Hematopoietic multipotent progenitor cell treated with erythropoietin and hydrocortisone succinate and interleukin-3 and kit ligand, for 15 days (in vitro differentiated cells): ENCODE measurements around the gene GNAT1.
A peak's percentile ranks its signal among the peaks of the same experiment; 100 is the strongest.
"Not testable (repeated sequence)": the region's sequence is repeated elsewhere in the genome, so short reads cannot be mapped to it uniquely, and the experiment has no call there.

Experiments used
- DNase-seq: peaks from one replicate; pipeline ENCODE4 v3.0.0-alpha.2; 2015; ENCODE audit warnings: low spot score

The GNAT1 gene

GRCh38 chr3:50222169-50222528, 30.7 kb downstream of the GNAT1 start:
- no peak for DNase-seq

- DNase-seq, result no peak
These were observed 33.2 kb downstream of the GNAT1 start for GRCh38 chr3:50224639-50225038.

GRCh38 chr3:50226888-50227389, 35.5 kb downstream of the GNAT1 start:
- DNase-seq, result no peak

GRCh38 chr3:50227390-50228183, 36.2 kb downstream of the GNAT1 start:
- DNase-seq, result peak; percentile 86

- not testable (repeated sequence) for DNase-seq
These were observed 36.9 kb downstream of the GNAT1 start for GRCh38 chr3:50228184-50228763.

- DNase-seq, result no peak
These were observed 38.1 kb downstream of the GNAT1 start for GRCh38 chr3:50229490-50229889.

- no peak for DNase-seq
These were observed 38.8 kb downstream of the GNAT1 start for GRCh38 chr3:50230104-50230793.

- no peak for DNase-seq
These were observed 39.4 kb downstream of the GNAT1 start for GRCh38 chr3:50230794-50231125.

GRCh38 chr3:50231581-50231980, 40.2 kb downstream of the GNAT1 start:
- DNase-seq, result no peak

- DNase-seq, result no peak
These were observed 40.9 kb downstream of the GNAT1 start for GRCh38 chr3:50232303-50232702.

GRCh38 chr3:50233176-50233575, 41.8 kb downstream of the GNAT1 start:
- no peak for DNase-seq

GRCh38 chr3:50235716-50236483, 44.5 kb downstream of the GNAT1 start, which contains the start of gene GNAI2:
Gene GNAI2, plus strand, starts transcription at chr3:50236204. Its CDS starts 132 bp downstream, at chr3:50236336.
- DNase-seq, result peak; percentile 98

GRCh38 chr3:50236484-50237132, 45.2 kb downstream of the GNAT1 start:
- DNase-seq, result no peak

- DNase-seq, result no peak
These were observed 45.8 kb downstream of the GNAT1 start for GRCh38 chr3:50237133-50237651.

- DNase-seq, result peak; percentile 60
These were observed 46.5 kb downstream of the GNAT1 start for GRCh38 chr3:50237754-50238548.

- peak; percentile 84 for DNase-seq
These were observed 47.2 kb downstream of the GNAT1 start for GRCh38 chr3:50238549-50239026.

- no peak for DNase-seq
These were observed 48.2 kb downstream of the GNAT1 start for GRCh38 chr3:50239649-50240048.

- DNase-seq, result no peak
These were observed 49.8 kb downstream of the GNAT1 start for GRCh38 chr3:50241163-50241562.

- DNase-seq, result no peak
These were observed 50.4 kb downstream of the GNAT1 start for GRCh38 chr3:50241713-50242380.

- DNase-seq, result no peak
These were observed 51.0 kb downstream of the GNAT1 start for GRCh38 chr3:50242381-50242770.
